Smooth muscle cell (in vitro differentiated cells): ENCODE data around the gene MAP2K5. TPM values are rescaled to one million over a fixed set of nuclear protein-coding genes. Genes with fewer than 3 reads are reported as not detected.

Source experiments
- DNase-seq: peaks from one replicate; lab custom pipeline; 2025; ENCODE audit not compliant: unreplicated experiment; lab: John Stamatoyannopoulos, UW
- H2AFZ ChIP-seq: fragments of 200-600 bp; sonication (generic); 2 replicates; pipeline ENCODE4 v1.6.0; 2016; ENCODE audit warnings: antibody characterized with exemption, low read depth, mild to moderate bottlenecking
- H3F3A ChIP-seq: fragments of 200-600 bp; sonication (generic); 2 replicates; pipeline ENCODE4 v1.6.0; 2017; ENCODE audit warnings: antibody characterized with exemption, low read depth
- H3K27ac ChIP-seq: fragments of 200-600 bp; sonication (generic); 2 replicates; pipeline ENCODE4 v1.5.1; 2016; ENCODE audit warnings: low read depth, mild to moderate bottlenecking
- H3K27me3 ChIP-seq: fragments of 200-600 bp; sonication (generic); 2 replicates; pipeline ENCODE4 v1.6.1; 2016; ENCODE audit warnings: low read depth, mild to moderate bottlenecking
- H3K36me3 ChIP-seq: fragments of 200-600 bp; sonication (generic); 2 replicates; pipeline ENCODE4 v1.5.1; 2016; ENCODE audit warnings: low read depth
- H3K4me1 ChIP-seq: fragments of 200-600 bp; sonication (generic); 2 replicates; pipeline ENCODE4 v1.5.1; 2016; ENCODE audit warnings: low read depth
- H3K4me2 ChIP-seq: fragments of 200-600 bp; sonication (generic); 2 replicates; pipeline ENCODE4 v1.6.0; 2016; ENCODE audit warnings: mild to moderate bottlenecking
- H3K4me3 ChIP-seq: fragments of 200-600 bp; sonication (generic); 2 replicates; pipeline ENCODE4 v1.5.1; 2016; ENCODE audit warnings: mild to moderate bottlenecking
- H3K79me2 ChIP-seq: fragments of 200-600 bp; sonication (generic); 2 replicates; pipeline ENCODE4 v1.6.0; 2016; ENCODE audit warnings: low read depth, mild to moderate bottlenecking
- H3K9ac ChIP-seq: fragments of 200-600 bp; sonication (generic); 2 replicates; pipeline ENCODE4 v1.6.0; 2016; ENCODE audit warnings: low read depth
- H3K9me3 ChIP-seq: fragments of 200-600 bp; sonication (generic); replicated peaks from 2 replicates; pipeline ENCODE4 v1.5.1; 2016; ENCODE audit warnings: low read depth
- H4K20me1 ChIP-seq: fragments of 200-600 bp; sonication (generic); 2 replicates; pipeline ENCODE4 v1.6.0; 2016; ENCODE audit warnings: low read depth
- CTCF ChIP-seq: fragments of 200-600 bp; sonication (generic); IDR thresholded peaks from 2 replicates; pipeline ENCODE4 v1.5.1; 2017; ENCODE audit warnings: borderline replicate concordance, mild to moderate bottlenecking, antibody characterized with exemption; ENCODE audit not compliant: insufficient read depth, poor library complexity, severe bottlenecking
- WGBS: methylation state at CpG from one replicate; pipeline ENCODE4 v1.1.7; 2016; ENCODE audit warnings: low lambda C conversion rate; 5-methylcytosine and 5-hydroxymethylcytosine counted together
- polyA plus RNA-seq: library from polyadenylated mRNA; unstranded; fragments of >200 nt; fragmentation: Nextera tagmentation; extraction: Ambion mirVana; gene quantifications from 2 replicates; pipeline ENCODE4 v1.2.1, GENCODE V29; 2016
- total RNA-seq: library from RNA; depleted of rRNA; stranded (reverse); fragments of >200 nt; gene quantifications from 2 replicates; pipeline ENCODE4 v1.2.3, GENCODE V29; 2014

MAP2K5 gene
- total and polyA plus RNA-seq, 2 experiments from 2014 or later, result 4.4 to 7.4 TPM

GRCh38 chr15:67755936-67756335 lies 213.4 kb downstream of the MAP2K5 start:
- no peak overlapping the region for H3K9ac ChIP-seq
- no peaks in the 10 kb centered on the region for H3K4me1 ChIP-seq
- H3K79me2 ChIP-seq, result no peaks in the 10 kb centered on the region
- no peaks in the 10 kb centered on the region for H3K9me3 ChIP-seq
- DNase-seq, result no peak
- H3K27ac ChIP-seq, result no peak overlapping the region
- no peak overlapping the region for H3K4me3 ChIP-seq
- no peak overlapping the region for H3K4me2 ChIP-seq
- H4K20me1 ChIP-seq, result no peaks in the 10 kb centered on the region
- no peak overlapping the region for H2AFZ ChIP-seq
- TF ChIP-seq CTCF, result no peak
- H3F3A ChIP-seq, result no peaks in the 10 kb centered on the region
- no peaks in the 10 kb centered on the region for H3K27me3 ChIP-seq
- H3K36me3 ChIP-seq, result no peaks in the 10 kb centered on the region
- WGBS, result 68% methylated on average over 1 of the region's 1 CpG

- WGBS, result 93% methylated on average over 7 of the region's 7 CpGs
- no peak for DNase-seq
- Histone ChIP-seq H3K4me1 (no peaks in the 10 kb centered on the region), H3K79me2 (no peaks in the 10 kb centered on the region), H3F3A (no peaks in the 10 kb centered on the region), H4K20me1 (no peaks in the 10 kb centered on the region), H3K4me3 (no peak overlapping the region), H2AFZ (no peak overlapping the region), H3K27me3 (no peaks in the 10 kb centered on the region), H3K9me3 (no peaks in the 10 kb centered on the region), H3K27ac (no peak overlapping the region), H3K4me2 (no peak overlapping the region), H3K9ac (no peak overlapping the region), H3K36me3 (no peaks in the 10 kb centered on the region)
- TF ChIP-seq CTCF, result no peak
These were observed 216.3 kb downstream of the MAP2K5 start for GRCh38 chr15:67758619-67759300.

GRCh38 chr15:67760901-67761300 lies 218.4 kb downstream of the MAP2K5 start:
- no peaks in the 10 kb centered on the region for H3F3A ChIP-seq
- WGBS, result 96% methylated on average over 6 of the region's 6 CpGs
- no peak overlapping the region for H3K9ac ChIP-seq

More at GRCh38 chr15:67760901-67761300, 218.4 kb downstream of the MAP2K5 start:
- no peaks in the 10 kb centered on the region for H4K20me1 ChIP-seq
- DNase-seq, result no peak
- TF ChIP-seq CTCF, result no peak
- H3K4me3 ChIP-seq, result no peak overlapping the region
- no peak overlapping the region for H3K4me2 ChIP-seq
- no peaks in the 10 kb centered on the region for H3K27me3 ChIP-seq
- H3K79me2 ChIP-seq, result no peaks in the 10 kb centered on the region
- H3K4me1 ChIP-seq, result no peaks in the 10 kb centered on the region
- no peaks in the 10 kb centered on the region for H3K9me3 ChIP-seq
- no peak overlapping the region for H3K27ac ChIP-seq
- H2AFZ ChIP-seq, result no peak overlapping the region
- H3K36me3 ChIP-seq, result no peaks in the 10 kb centered on the region
